ENCODE data around the gene PTGER1.

Gene PTGER1

GRCh38 chr19:14502334-14503092 lies 27.4 kb upstream of the PTGER1 start:
- DNase-seq (ENCODE audit: low spot score) = no peak

GRCh38 chr19:14497228-14497921 lies 22.2 kb upstream of the PTGER1 start:
- DNase-seq (ENCODE audit: low spot score) = peak; percentile 43

GRCh38 chr19:14496834-14497227 lies 21.7 kb upstream of the PTGER1 start:
- DNase-seq (ENCODE audit: low spot score) = no peak

- DNase-seq (ENCODE audit: low spot score) = peak; percentile 98
Measured at GRCh38 chr19:14496029-14496833, 21.1 kb upstream of the PTGER1 start, which contains the start of gene GIPC1. TSS of gene GIPC1 (minus strand) at chr19:14496127. CDS start at chr19:14482976, 13,151 bp downstream.

GRCh38 chr19:14495672-14496028 lies 20.5 kb upstream of the PTGER1 start:
- DNase-seq (ENCODE audit: low spot score) = no peak

- DNase-seq (ENCODE audit: low spot score) = no peak
Measured at GRCh38 chr19:14494910-14495671, 19.9 kb upstream of the PTGER1 start.

GRCh38 chr19:14494411-14494810 lies 19.3 kb upstream of the PTGER1 start:
- no peak for DNase-seq (ENCODE audit: low spot score)

- no peak for DNase-seq (ENCODE audit: low spot score)
Measured at GRCh38 chr19:14492756-14493337, 17.7 kb upstream of the PTGER1 start.

- DNase-seq (ENCODE audit: low spot score) = no peak
Measured at GRCh38 chr19:14487370-14488125, 12.4 kb upstream of the PTGER1 start.

GRCh38 chr19:14482172-14482941 lies 7.2 kb upstream of the PTGER1 start:
- no peak for DNase-seq (ENCODE audit: low spot score)

- DNase-seq (ENCODE audit: low spot score) = no peak
Measured at GRCh38 chr19:14480700-14481079, 5.5 kb upstream of the PTGER1 start.

- DNase-seq (ENCODE audit: low spot score) = peak; percentile 51
Measured at GRCh38 chr19:14479975-14480699, 5.0 kb upstream of the PTGER1 start.

- DNase-seq (ENCODE audit: low spot score) = no peak
Measured at GRCh38 chr19:14479309-14479974, 4.3 kb upstream of the PTGER1 start.

- no peak for DNase-seq (ENCODE audit: low spot score)
Measured at GRCh38 chr19:14478113-14478545, 3.0 kb upstream of the PTGER1 start.

GRCh38 chr19:14477418-14478112 lies 2.4 kb upstream of the PTGER1 start:
- DNase-seq (ENCODE audit: low spot score) = peak; percentile 69

- peak; percentile 40 for DNase-seq (ENCODE audit: low spot score)
Measured at GRCh38 chr19:14476673-14477401, 1.7 kb upstream of the PTGER1 start.

- DNase-seq (ENCODE audit: low spot score) = no peak
Measured at GRCh38 chr19:14476327-14476672, 1.1 kb upstream of the PTGER1 start.
